Smooth muscle cell (in vitro differentiated cells): ENCODE data around the gene BCAP29. TPM values are rescaled to one million over a fixed set of nuclear protein-coding genes. Genes with fewer than 3 reads are reported as not detected.

Experiments used
- DNase-seq: peaks from one replicate; lab custom pipeline; 2025; ENCODE audit not compliant: unreplicated experiment; lab: John Stamatoyannopoulos, UW
- H2AFZ ChIP-seq: fragments of 200-600 bp; sonication (generic); 2 replicates; pipeline ENCODE4 v1.6.0; 2016; ENCODE audit warnings: antibody characterized with exemption, low read depth, mild to moderate bottlenecking
- H3F3A ChIP-seq: fragments of 200-600 bp; sonication (generic); 2 replicates; pipeline ENCODE4 v1.6.0; 2017; ENCODE audit warnings: antibody characterized with exemption, low read depth
- H3K27ac ChIP-seq: fragments of 200-600 bp; sonication (generic); 2 replicates; pipeline ENCODE4 v1.5.1; 2016; ENCODE audit warnings: low read depth, mild to moderate bottlenecking
- H3K27me3 ChIP-seq: fragments of 200-600 bp; sonication (generic); 2 replicates; pipeline ENCODE4 v1.6.1; 2016; ENCODE audit warnings: low read depth, mild to moderate bottlenecking
- H3K36me3 ChIP-seq: fragments of 200-600 bp; sonication (generic); 2 replicates; pipeline ENCODE4 v1.5.1; 2016; ENCODE audit warnings: low read depth
- H3K4me1 ChIP-seq: fragments of 200-600 bp; sonication (generic); 2 replicates; pipeline ENCODE4 v1.5.1; 2016; ENCODE audit warnings: low read depth
- H3K4me2 ChIP-seq: fragments of 200-600 bp; sonication (generic); 2 replicates; pipeline ENCODE4 v1.6.0; 2016; ENCODE audit warnings: mild to moderate bottlenecking
- H3K4me3 ChIP-seq: fragments of 200-600 bp; sonication (generic); 2 replicates; pipeline ENCODE4 v1.5.1; 2016; ENCODE audit warnings: mild to moderate bottlenecking
- H3K79me2 ChIP-seq: fragments of 200-600 bp; sonication (generic); 2 replicates; pipeline ENCODE4 v1.6.0; 2016; ENCODE audit warnings: low read depth, mild to moderate bottlenecking
- H3K9ac ChIP-seq: fragments of 200-600 bp; sonication (generic); 2 replicates; pipeline ENCODE4 v1.6.0; 2016; ENCODE audit warnings: low read depth
- H3K9me3 ChIP-seq: fragments of 200-600 bp; sonication (generic); replicated peaks from 2 replicates; pipeline ENCODE4 v1.5.1; 2016; ENCODE audit warnings: low read depth
- H4K20me1 ChIP-seq: fragments of 200-600 bp; sonication (generic); 2 replicates; pipeline ENCODE4 v1.6.0; 2016; ENCODE audit warnings: low read depth
- CTCF ChIP-seq: fragments of 200-600 bp; sonication (generic); IDR thresholded peaks from 2 replicates; pipeline ENCODE4 v1.5.1; 2017; ENCODE audit warnings: borderline replicate concordance, mild to moderate bottlenecking, antibody characterized with exemption; ENCODE audit not compliant: insufficient read depth, poor library complexity, severe bottlenecking
- WGBS: methylation state at CpG from one replicate; pipeline ENCODE4 v1.1.7; 2016; ENCODE audit warnings: low lambda C conversion rate; 5-methylcytosine and 5-hydroxymethylcytosine counted together
- polyA plus RNA-seq: library from polyadenylated mRNA; unstranded; fragments of >200 nt; fragmentation: Nextera tagmentation; extraction: Ambion mirVana; gene quantifications from 2 replicates; pipeline ENCODE4 v1.2.1, GENCODE V29; 2016
- total RNA-seq: library from RNA; depleted of rRNA; stranded (reverse); fragments of >200 nt; gene quantifications from 2 replicates; pipeline ENCODE4 v1.2.3, GENCODE V29; 2014

BCAP29 gene
- total and polyA plus RNA-seq, 2 experiments from 2014 or later = 36.3 to 135 TPM

GRCh38 chr7:107622429-107622828, 42.4 kb downstream of the BCAP29 start:
- H2AFZ ChIP-seq = no peak overlapping the region
- 85% methylated on average over 1 of the region's 1 CpG for WGBS
- no peaks in the 10 kb centered on the region for H3K4me1 ChIP-seq
- no peak overlapping the region for H3K27ac ChIP-seq
- H3K36me3 ChIP-seq = no peaks in the 10 kb centered on the region
- H3K4me2 ChIP-seq = no peak overlapping the region
- no peaks in the 10 kb centered on the region for H3K27me3 ChIP-seq
- no peak for DNase-seq
- H3K4me3 ChIP-seq = no peak overlapping the region
- H4K20me1 ChIP-seq = no peaks in the 10 kb centered on the region
- H3K79me2 ChIP-seq = no peaks in the 10 kb centered on the region
- H3F3A ChIP-seq = no peaks in the 10 kb centered on the region
- no peak for TF ChIP-seq CTCF
- H3K9me3 ChIP-seq = no peaks in the 10 kb centered on the region
- no peak overlapping the region for H3K9ac ChIP-seq

GRCh38 chr7:107622894-107623293, 42.8 kb downstream of the BCAP29 start:
- no peak for TF ChIP-seq CTCF
- no peak overlapping the region for H2AFZ ChIP-seq

GRCh38 chr7:107627002-107627401, 47.0 kb downstream of the BCAP29 start:
- DNase-seq = no peak
- TF ChIP-seq CTCF = no peak
- H3K4me1 ChIP-seq = no peaks in the 10 kb centered on the region
- no peaks in the 10 kb centered on the region for H3K36me3 ChIP-seq
- no peaks in the 10 kb centered on the region for H3F3A ChIP-seq
- H3K9ac ChIP-seq = no peak overlapping the region
- H3K4me2 ChIP-seq = no peak overlapping the region
- WGBS = 93% methylated on average over 4 of the region's 4 CpGs
- no peak overlapping the region for H3K4me3 ChIP-seq
- H2AFZ ChIP-seq = no peak overlapping the region
- H3K79me2 ChIP-seq = no peaks in the 10 kb centered on the region
- H4K20me1 ChIP-seq = no peaks in the 10 kb centered on the region
- H3K27ac ChIP-seq = no peak overlapping the region
- H3K27me3 ChIP-seq = no peaks in the 10 kb centered on the region
- H3K9me3 ChIP-seq = no peaks in the 10 kb centered on the region

More at GRCh38 chr7:107622894-107623293, 42.8 kb downstream of the BCAP29 start:
- H3K79me2 ChIP-seq = no peaks in the 10 kb centered on the region
- no peaks in the 10 kb centered on the region for H3K36me3 ChIP-seq
- 97% methylated on average over 2 of the region's 2 CpGs for WGBS
- H3K9me3 ChIP-seq = no peaks in the 10 kb centered on the region
- no peaks in the 10 kb centered on the region for H4K20me1 ChIP-seq
- no peaks in the 10 kb centered on the region for H3F3A ChIP-seq
- H3K4me2 ChIP-seq = no peak overlapping the region
- no peak for DNase-seq
- no peak overlapping the region for H3K9ac ChIP-seq
- no peaks in the 10 kb centered on the region for H3K4me1 ChIP-seq
- no peak overlapping the region for H3K4me3 ChIP-seq
- no peaks in the 10 kb centered on the region for H3K27me3 ChIP-seq
- no peak overlapping the region for H3K27ac ChIP-seq

GRCh38 chr7:107628461-107629064, 48.5 kb downstream of the BCAP29 start:
- Histone ChIP-seq H3K27ac (no peak overlapping the region), H3F3A (no peaks in the 10 kb centered on the region), H4K20me1 (no peaks in the 10 kb centered on the region), H3K4me1 (no peaks in the 10 kb centered on the region), H3K36me3 (no peaks in the 10 kb centered on the region), H3K4me2 (no peak overlapping the region), H3K4me3 (no peak overlapping the region), H3K79me2 (no peaks in the 10 kb centered on the region), H2AFZ (no peak overlapping the region), H3K9ac (no peak overlapping the region), H3K27me3 (no peaks in the 10 kb centered on the region), H3K9me3 (no peaks in the 10 kb centered on the region)
- DNase-seq = no peak
- 98% methylated on average over 8 of the region's 8 CpGs for WGBS
- no peak for TF ChIP-seq CTCF
